HepG2 (cell line): ENCODE data around the gene SP9. TPM values are rescaled to one million over a fixed set of nuclear protein-coding genes. Genes with fewer than 3 reads are reported as not detected.

Source experiments
- ATF3 ChIP-seq: sonication (generic); formaldehyde crosslinking; IDR thresholded peaks from 2 replicates; pipeline ENCODE4 v1.4.0; 2020; ENCODE audit warnings: missing genetic modification reagents
- CC2D1A ChIP-seq: sonication (generic); formaldehyde crosslinking; IDR thresholded peaks from 2 replicates; pipeline ENCODE4 v1.8.1; 2023; ENCODE audit warnings: mild to moderate bottlenecking, missing genetic modification reagents
- HHEX ChIP-seq: IDR thresholded peaks from 2 replicates; pipeline ENCODE4 v1.6.1; 2016; ENCODE audit warnings: control low read depth
- JARID2 ChIP-seq: sonication (generic); formaldehyde crosslinking; IDR thresholded peaks from 2 replicates; pipeline ENCODE4 v1.8.1; 2023; ENCODE audit warnings: missing genetic modification reagents, inconsistent platforms; ENCODE audit not compliant: insufficient replicate concordance
- KDM4B ChIP-seq: sonication (generic); formaldehyde crosslinking; IDR thresholded peaks from 2 replicates; pipeline ENCODE4 v1.4.0; 2020; ENCODE audit warnings: missing genetic modification reagents
- LBX2 ChIP-seq: sonication (generic); formaldehyde crosslinking; IDR thresholded peaks from 2 replicates; pipeline ENCODE4 v1.5.0; 2020; ENCODE audit warnings: missing genetic modification reagents, mild to moderate bottlenecking, borderline replicate concordance
- MAFK ChIP-seq, 2 experiments: IDR thresholded peaks in 1 of 2; conservative IDR thresholded peaks in 1 of 2; 2 replicates each; pipeline ENCODE4 v1.6.1; 2011; ENCODE audit warnings: improper control_type of control experiment in 2 of 2, low read length in 2 of 2
- PRPF4 ChIP-seq: fragments of 200-400 bp; formaldehyde crosslinking; IDR thresholded peaks from 2 replicates; pipeline ENCODE4 v1.6.1; 2016; ENCODE audit warnings: low read length, low read depth; ENCODE audit not compliant: poor library complexity, severe bottlenecking
- SRSF9 ChIP-seq: fragments of 200-400 bp; formaldehyde crosslinking; IDR thresholded peaks from 2 replicates; pipeline ENCODE4 v1.6.1; 2018; ENCODE audit warnings: borderline replicate concordance, mild to moderate bottlenecking, low read depth, low read length; ENCODE audit not compliant: insufficient read depth, poor library complexity, severe bottlenecking
- TCF7 ChIP-seq: sonication (generic); IDR thresholded peaks from 2 replicates; pipeline ENCODE4 v1.6.1; 2016; ENCODE audit warnings: antibody characterized with exemption, low read depth
- ZBTB2 ChIP-seq: sonication (generic); formaldehyde crosslinking; IDR thresholded peaks from 2 replicates; pipeline ENCODE4 v1.8.0; 2022; ENCODE audit warnings: low read depth, missing genetic modification reagents
- ZFAT ChIP-seq: sonication (generic); formaldehyde crosslinking; conservative IDR thresholded peaks from 2 replicates; pipeline ENCODE4 v1.8.1; 2023; ENCODE audit warnings: missing genetic modification reagents, inconsistent platforms
- ZNF335 ChIP-seq: sonication (generic); formaldehyde crosslinking; IDR thresholded peaks from 2 replicates; pipeline ENCODE4 v1.4.0; 2020; ENCODE audit warnings: missing genetic modification reagents
- ZNF484 ChIP-seq: sonication (generic); formaldehyde crosslinking; IDR thresholded peaks from 2 replicates; pipeline ENCODE4 v1.5.1; 2020; ENCODE audit warnings: mild to moderate bottlenecking, low read depth, missing genetic modification reagents, borderline replicate concordance
- ZNF510 ChIP-seq: sonication (generic); formaldehyde crosslinking; IDR thresholded peaks from 2 replicates; pipeline ENCODE4 v1.4.0; 2020; ENCODE audit warnings: low read depth, mild to moderate bottlenecking, missing genetic modification reagents
- ZNF747 ChIP-seq: sonication (generic); formaldehyde crosslinking; IDR thresholded peaks from 2 replicates; pipeline ENCODE4 v1.8.1; 2023; ENCODE audit warnings: missing genetic modification reagents, mild to moderate bottlenecking, borderline replicate concordance
- ZNF768 ChIP-seq: sonication (generic); formaldehyde crosslinking; IDR thresholded peaks from 2 replicates; pipeline ENCODE4 v1.4.0; 2020; ENCODE audit warnings: missing genetic modification reagents
- polyA plus RNA-seq, 8 experiments: library from polyadenylated mRNA; depleted of rRNA in 3 of 8; stranded (reverse) in 7 of 8; unstranded in 1 of 8; fragments of >200 nt; fragmentation: Illumina TruSeq in 4 of 8; extraction: Trizol in 4 of 8; gene quantifications; 2 replicates each; pipeline versions ENCODE4 v1.2.1 to v1.2.3, GENCODE V29; 2011 to 2016; ENCODE audit warnings: low read depth in 4 of 8, missing spikeins in 1 of 8, mixed read lengths in 1 of 8; ENCODE audit not compliant: insufficient read depth in 1 of 8
- total RNA-seq, 5 experiments: library from RNA; depleted of rRNA; stranded (reverse); fragments of >200 nt; fragmentation: Illumina TruSeq; extraction: Trizol; gene quantifications; 2 replicates each; pipeline ENCODE4 v1.2.3, GENCODE V29; 2016; ENCODE audit warnings: low read depth in 1 of 5
- TF ChIP-seq, protein P1 (sequence below): sonication (generic); formaldehyde crosslinking; IDR thresholded peaks from 2 replicates; pipeline ENCODE4 v1.4.0; 2020; ENCODE audit warnings: missing genetic modification reagents
- TF ChIP-seq, protein P2 (sequence below): sonication (generic); formaldehyde crosslinking; IDR thresholded peaks from 2 replicates; pipeline ENCODE4 v1.4.0; 2020; ENCODE audit warnings: mild to moderate bottlenecking, missing genetic modification reagents
- TF ChIP-seq, protein P3 (sequence below): sonication (generic); formaldehyde crosslinking; IDR thresholded peaks from 2 replicates; pipeline ENCODE4 v1.8.0; 2022; ENCODE audit warnings: mild to moderate bottlenecking, missing genetic modification reagents; ENCODE audit not compliant: insufficient replicate concordance

The SP9 gene
- total and polyA plus RNA-seq, 2 of the 13 experiments (the other 11 are each of a cell fraction or from before 2014, with no cell fraction given) = not detected

- TF ChIP-seq SRSF9 (no peak), MAFK (conservative IDR thresholded peaks at IDR 0.05 in 1 of 2, IDR thresholded peaks at IDR 0.05 in 1 of 2; ENCODE audit: low read length in 2 of 2) (no peak), TCF7 (no peak), KDM4B (CRISPR knock-in tag) (no peak), ZNF510 (CRISPR knock-in tag) (no peak), ZNF484 (CRISPR knock-in tag) (no peak), PRPF4 (no peak), LBX2 (CRISPR knock-in tag) (no peak), ATF3 (CRISPR knock-in tag) (no peak), CC2D1A (CRISPR knock-in tag) (no peak), ZNF747 (CRISPR knock-in tag) (no peak), ZFAT (CRISPR knock-in tag) (no peak), ZNF768 (peak; percentile 68; the same call in 1 of the 2 replicates), JARID2 (CRISPR knock-in tag) (no peak), HHEX (CRISPR knock-in tag) (no peak), ZNF335 (CRISPR knock-in tag) (no peak), ZBTB2 (CRISPR knock-in tag) (no peak)
- TF ChIP-seq, protein P1, sequence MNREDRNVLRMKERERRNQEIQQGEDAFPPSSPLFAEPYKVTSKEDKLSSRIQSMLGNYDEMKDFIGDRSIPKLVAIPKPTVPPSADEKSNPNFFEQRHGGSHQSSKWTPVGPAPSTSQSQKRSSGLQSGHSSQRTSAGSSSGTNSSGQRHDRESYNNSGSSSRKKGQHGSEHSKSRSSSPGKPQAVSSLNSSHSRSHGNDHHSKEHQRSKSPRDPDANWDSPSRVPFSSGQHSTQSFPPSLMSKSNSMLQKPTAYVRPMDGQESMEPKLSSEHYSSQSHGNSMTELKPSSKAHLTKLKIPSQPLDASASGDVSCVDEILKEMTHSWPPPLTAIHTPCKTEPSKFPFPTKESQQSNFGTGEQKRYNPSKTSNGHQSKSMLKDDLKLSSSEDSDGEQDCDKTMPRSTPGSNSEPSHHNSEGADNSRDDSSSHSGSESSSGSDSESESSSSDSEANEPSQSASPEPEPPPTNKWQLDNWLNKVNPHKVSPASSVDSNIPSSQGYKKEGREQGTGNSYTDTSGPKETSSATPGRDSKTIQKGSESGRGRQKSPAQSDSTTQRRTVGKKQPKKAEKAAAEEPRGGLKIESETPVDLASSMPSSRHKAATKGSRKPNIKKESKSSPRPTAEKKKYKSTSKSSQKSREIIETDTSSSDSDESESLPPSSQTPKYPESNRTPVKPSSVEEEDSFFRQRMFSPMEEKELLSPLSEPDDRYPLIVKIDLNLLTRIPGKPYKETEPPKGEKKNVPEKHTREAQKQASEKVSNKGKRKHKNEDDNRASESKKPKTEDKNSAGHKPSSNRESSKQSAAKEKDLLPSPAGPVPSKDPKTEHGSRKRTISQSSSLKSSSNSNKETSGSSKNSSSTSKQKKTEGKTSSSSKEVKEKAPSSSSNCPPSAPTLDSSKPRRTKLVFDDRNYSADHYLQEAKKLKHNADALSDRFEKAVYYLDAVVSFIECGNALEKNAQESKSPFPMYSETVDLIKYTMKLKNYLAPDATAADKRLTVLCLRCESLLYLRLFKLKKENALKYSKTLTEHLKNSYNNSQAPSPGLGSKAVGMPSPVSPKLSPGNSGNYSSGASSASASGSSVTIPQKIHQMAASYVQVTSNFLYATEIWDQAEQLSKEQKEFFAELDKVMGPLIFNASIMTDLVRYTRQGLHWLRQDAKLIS = no peak
- TF ChIP-seq, protein P2, sequence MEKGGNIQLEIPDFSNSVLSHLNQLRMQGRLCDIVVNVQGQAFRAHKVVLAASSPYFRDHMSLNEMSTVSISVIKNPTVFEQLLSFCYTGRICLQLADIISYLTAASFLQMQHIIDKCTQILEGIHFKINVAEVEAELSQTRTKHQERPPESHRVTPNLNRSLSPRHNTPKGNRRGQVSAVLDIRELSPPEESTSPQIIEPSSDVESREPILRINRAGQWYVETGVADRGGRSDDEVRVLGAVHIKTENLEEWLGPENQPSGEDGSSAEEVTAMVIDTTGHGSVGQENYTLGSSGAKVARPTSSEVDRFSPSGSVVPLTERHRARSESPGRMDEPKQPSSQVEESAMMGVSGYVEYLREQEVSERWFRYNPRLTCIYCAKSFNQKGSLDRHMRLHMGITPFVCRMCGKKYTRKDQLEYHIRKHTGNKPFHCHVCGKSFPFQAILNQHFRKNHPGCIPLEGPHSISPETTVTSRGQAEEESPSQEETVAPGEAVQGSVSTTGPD (CRISPR knock-in tag) = no peak
- TF ChIP-seq, protein P3, sequence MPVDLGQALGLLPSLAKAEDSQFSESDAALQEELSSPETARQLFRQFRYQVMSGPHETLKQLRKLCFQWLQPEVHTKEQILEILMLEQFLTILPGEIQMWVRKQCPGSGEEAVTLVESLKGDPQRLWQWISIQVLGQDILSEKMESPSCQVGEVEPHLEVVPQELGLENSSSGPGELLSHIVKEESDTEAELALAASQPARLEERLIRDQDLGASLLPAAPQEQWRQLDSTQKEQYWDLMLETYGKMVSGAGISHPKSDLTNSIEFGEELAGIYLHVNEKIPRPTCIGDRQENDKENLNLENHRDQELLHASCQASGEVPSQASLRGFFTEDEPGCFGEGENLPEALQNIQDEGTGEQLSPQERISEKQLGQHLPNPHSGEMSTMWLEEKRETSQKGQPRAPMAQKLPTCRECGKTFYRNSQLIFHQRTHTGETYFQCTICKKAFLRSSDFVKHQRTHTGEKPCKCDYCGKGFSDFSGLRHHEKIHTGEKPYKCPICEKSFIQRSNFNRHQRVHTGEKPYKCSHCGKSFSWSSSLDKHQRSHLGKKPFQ = no peak
These were observed 6.7 kb downstream of the SP9 start (continued) for GRCh38 chr2:174341293-174341994.
